ENCODE results near the gene PMPCA. TPM values are rescaled to one million over a fixed set of nuclear protein-coding genes. Genes with fewer than 3 reads are reported as not detected.

Gene PMPCA
- polyA plus RNA-seq, 1 of the 3 experiments (the other 2 are of a cell fraction) = 125 TPM

- Histone ChIP-seq H3K4me3 (ENCODE audit: low read depth in 2 of 2, low read length in 1 of 2) (no peak overlapping the region), H3K4me1 (ENCODE audit: control insufficient read depth in 1 of 2, insufficient read depth in 2 of 2, low read depth in 1 of 2, low read length in 1 of 2) (no peaks in the 10 kb centered on the region), H3K79me2 (ENCODE audit: insufficient read depth) (no peaks in the 10 kb centered on the region), H3K27me3 (ENCODE audit: insufficient read depth) (no peaks in the 10 kb centered on the region), H4K20me1 (ENCODE audit: insufficient read depth) (no peaks in the 10 kb centered on the region), H3F3A (replicated peaks; ENCODE audit: insufficient read depth) (peaks cover 16% of the 10 kb centered on the region), H2AFZ (ENCODE audit: low read depth) (no peak overlapping the region), H3K27ac (ENCODE audit: low read depth in 2 of 2, low read length in 1 of 2) (no peak overlapping the region), H3K9me2 (no peaks in the 10 kb centered on the region), H3K9ac (no peak overlapping the region), H3K9me3 (no peaks in the 10 kb centered on the region), H3K4me2 (no peak overlapping the region), H3K36me3 (replicated peaks in 1 of 2; ENCODE audit: control insufficient read depth in 1 of 2, insufficient read depth in 2 of 2, low read length in 1 of 2) (peaks cover 21 to 42% of the 10 kb centered on the region in 2 experiments)
- 98% methylated on average over 33 of the region's 43 CpGs for WGBS (ENCODE audit: low lambda C conversion rate)
- ChIA-PET POLR2A (no interaction called here), CTCF (interaction anchor here (0.8 to 1.5 kb wide), 4 partner anchors 14 to 111 kb away, joined by 3 to 4 read pairs (median 4); no protein-coding TSS in a partner anchor)
- no peak for DNase-seq
- TF ChIP-seq CHD2 (IDR thresholded peaks at IDR 0.05; ENCODE audit: low read length, partially characterized antibody) (no peak), MXI1 (IDR thresholded peaks at IDR 0.05; ENCODE audit: low read depth, low read length) (no peak), SMC3 (IDR thresholded peaks at IDR 0.05; ENCODE audit: low read depth, low read length) (no peak), FOXJ3 (CRISPR knock-in tag; IDR thresholded peaks at IDR 0.05) (no peak), NRF1 (IDR thresholded peaks at IDR 0.05; ENCODE audit: low read depth, low read length) (no peak), POLR2AphosphoS5 (IDR thresholded peaks at IDR 0.05; ENCODE audit: low read depth, low read length) (no peak), RCOR1 (IDR thresholded peaks at IDR 0.05; ENCODE audit: low read length) (no peak), YY1 (IDR thresholded peaks at IDR 0.05; ENCODE audit: low read depth) (no peak), EZH2phosphoT487 (IDR thresholded peaks at IDR 0.05; ENCODE audit: borderline replicate concordance, low read depth) (no peak), FOSL2 (IDR thresholded peaks at IDR 0.05; ENCODE audit: borderline replicate concordance, low read depth) (no peak), PBX3 (IDR thresholded peaks at IDR 0.05) (no peak), GATA2 (CRISPR knock-in tag; IDR thresholded peaks at IDR 0.05) (no peak), RFX5 (IDR thresholded peaks at IDR 0.05; ENCODE audit: low read length) (no peak)
- TF ChIP-seq, protein P1, sequence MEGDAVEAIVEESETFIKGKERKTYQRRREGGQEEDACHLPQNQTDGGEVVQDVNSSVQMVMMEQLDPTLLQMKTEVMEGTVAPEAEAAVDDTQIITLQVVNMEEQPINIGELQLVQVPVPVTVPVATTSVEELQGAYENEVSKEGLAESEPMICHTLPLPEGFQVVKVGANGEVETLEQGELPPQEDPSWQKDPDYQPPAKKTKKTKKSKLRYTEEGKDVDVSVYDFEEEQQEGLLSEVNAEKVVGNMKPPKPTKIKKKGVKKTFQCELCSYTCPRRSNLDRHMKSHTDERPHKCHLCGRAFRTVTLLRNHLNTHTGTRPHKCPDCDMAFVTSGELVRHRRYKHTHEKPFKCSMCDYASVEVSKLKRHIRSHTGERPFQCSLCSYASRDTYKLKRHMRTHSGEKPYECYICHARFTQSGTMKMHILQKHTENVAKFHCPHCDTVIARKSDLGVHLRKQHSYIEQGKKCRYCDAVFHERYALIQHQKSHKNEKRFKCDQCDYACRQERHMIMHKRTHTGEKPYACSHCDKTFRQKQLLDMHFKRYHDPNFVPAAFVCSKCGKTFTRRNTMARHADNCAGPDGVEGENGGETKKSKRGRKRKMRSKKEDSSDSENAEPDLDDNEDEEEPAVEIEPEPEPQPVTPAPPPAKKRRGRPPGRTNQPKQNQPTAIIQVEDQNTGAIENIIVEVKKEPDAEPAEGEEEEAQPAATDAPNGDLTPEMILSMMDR (IDR thresholded peaks at IDR 0.05) = no peak
- TF ChIP-seq, protein P2, sequence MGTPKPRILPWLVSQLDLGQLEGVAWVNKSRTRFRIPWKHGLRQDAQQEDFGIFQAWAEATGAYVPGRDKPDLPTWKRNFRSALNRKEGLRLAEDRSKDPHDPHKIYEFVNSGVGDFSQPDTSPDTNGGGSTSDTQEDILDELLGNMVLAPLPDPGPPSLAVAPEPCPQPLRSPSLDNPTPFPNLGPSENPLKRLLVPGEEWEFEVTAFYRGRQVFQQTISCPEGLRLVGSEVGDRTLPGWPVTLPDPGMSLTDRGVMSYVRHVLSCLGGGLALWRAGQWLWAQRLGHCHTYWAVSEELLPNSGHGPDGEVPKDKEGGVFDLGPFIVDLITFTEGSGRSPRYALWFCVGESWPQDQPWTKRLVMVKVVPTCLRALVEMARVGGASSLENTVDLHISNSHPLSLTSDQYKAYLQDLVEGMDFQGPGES (IDR thresholded peaks at IDR 0.05; ENCODE audit: low read depth, low read length) = no peak
Observed at GRCh38 chr9:136423432-136424146, 13.1 kb downstream of the PMPCA start.

Measured in SK-N-SH (cell line).